ENCODE results near the gene ZNF197.
"Not testable (repeated sequence)": the region's sequence is repeated elsewhere in the genome, so short reads cannot be mapped to it uniquely, and the experiment has no call there.

ZNF197 gene

DNA sequence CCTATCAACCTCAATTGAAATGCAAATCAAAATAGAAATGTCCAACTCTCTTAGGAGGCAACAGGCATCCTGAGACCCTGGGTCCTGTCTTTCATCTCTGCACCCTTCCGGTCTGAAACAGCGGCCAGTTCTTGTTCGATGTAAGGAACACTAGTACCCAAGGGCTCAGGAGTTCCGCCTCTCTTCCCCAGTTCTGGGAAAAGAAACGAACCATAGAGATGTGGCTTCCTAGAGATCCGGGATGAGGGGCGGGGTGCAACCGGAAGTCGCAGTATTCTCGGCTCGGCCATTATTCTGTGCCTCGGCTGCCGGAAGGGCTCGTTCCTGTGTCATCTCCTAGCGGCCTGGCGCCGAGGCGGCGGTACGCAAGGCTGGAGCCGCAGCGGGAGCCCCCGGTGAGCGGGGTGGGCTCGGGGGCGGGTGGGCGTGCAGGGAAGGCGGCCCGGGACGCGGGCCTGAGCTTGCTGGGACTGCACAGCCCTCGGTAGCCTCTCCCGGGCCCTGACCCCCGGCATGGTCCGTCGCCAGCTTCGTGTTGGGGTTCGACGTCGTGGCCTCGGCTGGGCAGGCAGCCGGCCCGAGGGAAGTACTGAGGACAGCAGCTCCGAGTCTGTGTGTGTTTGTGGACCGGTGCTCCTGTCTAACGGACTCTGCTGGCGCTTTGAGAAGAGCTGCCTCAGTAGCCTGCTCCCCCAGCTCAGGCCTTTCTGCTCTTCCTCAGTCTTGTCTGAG is at the start of gene ZNF197:
TSS of gene ZNF197 (plus strand) at position 288 of the 732 bp plus-strand sequence. CDS start 4,119 bp downstream, outside the sequence.
- peak; percentile 64 for DNase-seq (ENCODE audit: low spot score)

DNA sequence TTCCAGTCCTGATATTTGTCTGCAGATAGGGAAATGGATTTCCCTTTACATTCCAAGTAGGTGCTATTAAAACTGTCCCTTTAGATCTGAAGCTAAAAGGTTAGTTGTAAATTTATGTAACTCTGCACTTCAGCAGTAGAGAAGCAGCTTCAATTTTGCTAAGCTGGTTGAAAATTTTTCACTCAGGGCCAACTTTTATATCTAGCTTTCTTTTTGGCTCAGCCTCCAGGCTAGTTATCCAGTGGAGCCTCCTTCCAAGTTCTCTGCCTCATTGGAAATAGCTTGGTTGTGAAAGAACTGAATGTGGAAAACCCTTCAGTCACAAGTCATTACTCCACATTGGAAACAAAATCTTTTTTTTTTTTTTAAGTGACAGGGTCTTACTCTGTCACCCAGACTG is 48.2 kb upstream of the ZNF197 start:
- DNase-seq (ENCODE audit: low spot score), result no peak

DNA sequence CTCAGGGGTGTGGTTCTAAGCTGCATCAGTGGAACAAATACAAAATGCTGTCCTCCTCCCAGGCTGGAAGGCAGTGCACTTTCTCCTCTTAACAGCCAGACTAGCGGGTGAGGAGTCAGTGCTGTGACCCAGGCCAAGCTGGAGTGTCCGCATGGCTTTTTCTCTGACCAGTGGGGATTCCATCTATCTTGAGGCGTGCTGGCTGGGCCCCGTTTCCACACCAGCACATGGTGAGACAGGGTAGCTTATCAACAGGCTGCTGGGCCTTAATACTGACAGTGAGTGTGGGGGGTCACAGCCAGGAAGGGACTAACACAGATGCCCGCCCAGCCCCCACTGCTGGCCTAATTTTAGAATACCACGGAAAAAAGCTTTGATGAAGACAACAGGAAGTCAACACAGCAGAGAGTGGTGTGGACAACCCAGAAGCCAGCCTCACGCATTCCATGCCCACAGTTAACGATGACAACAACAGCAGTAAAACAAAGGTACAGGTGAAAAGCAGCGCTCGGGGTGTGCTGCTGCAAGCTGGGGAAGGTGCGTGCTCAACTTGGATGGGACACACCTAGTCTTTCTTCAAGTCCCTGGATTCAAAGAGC is 47.4 kb upstream of the ZNF197 start:
- not testable (repeated sequence) for DNase-seq (ENCODE audit: low spot score)

DNA sequence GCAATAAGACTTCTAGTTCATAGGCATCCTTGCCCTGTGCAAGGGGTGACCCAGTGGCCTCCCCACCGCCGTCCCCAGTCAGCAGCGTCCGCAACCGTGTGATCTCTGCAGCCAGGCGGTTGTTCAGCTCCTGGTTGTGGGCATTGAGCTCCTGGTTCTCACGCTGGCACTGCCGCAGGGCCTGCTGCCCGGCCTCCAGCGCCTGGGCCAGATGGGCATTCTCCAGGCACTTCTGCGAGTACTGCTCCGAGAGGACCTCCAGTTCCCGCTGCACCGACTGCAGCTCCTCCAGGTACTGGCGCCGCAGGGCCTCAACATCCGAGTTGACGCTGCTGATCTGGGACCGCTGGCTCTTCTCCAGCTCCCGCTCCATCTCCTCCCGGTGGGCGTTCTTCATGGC is 46.5 kb upstream of the ZNF197 start:
- not testable (repeated sequence) for DNase-seq (ENCODE audit: low spot score)

DNA sequence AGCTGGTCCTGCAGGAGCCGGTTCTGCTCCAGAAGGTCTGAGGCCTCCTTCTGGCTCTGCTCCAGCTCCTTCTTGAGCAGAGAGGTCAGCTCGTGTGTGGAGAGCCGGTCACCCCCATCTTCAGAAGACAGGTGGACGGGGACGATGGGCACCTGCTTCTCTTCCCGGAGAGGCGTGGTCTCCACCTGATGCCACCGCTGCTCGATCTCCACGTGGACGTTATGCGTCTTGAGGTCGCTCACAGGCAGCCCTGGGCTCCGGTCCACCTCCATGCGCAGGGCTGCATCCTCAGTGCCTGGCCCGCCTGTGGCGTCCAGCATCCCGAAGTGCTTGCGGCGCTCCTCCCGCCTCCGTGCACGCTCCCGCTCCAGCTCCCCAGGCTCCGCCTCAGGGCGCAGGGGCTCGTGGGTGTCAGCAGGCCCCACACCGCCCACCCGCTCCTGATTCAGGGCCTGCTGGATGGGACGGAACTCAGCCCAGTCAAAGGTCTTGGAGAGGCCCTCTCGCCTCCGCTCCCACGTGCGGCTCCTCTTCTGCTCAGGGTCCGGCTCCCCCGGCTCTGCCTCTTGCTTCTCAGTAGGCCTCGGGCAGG is 45.8 kb upstream of the ZNF197 start:
- DNase-seq (ENCODE audit: low spot score), result not testable (repeated sequence)

DNA sequence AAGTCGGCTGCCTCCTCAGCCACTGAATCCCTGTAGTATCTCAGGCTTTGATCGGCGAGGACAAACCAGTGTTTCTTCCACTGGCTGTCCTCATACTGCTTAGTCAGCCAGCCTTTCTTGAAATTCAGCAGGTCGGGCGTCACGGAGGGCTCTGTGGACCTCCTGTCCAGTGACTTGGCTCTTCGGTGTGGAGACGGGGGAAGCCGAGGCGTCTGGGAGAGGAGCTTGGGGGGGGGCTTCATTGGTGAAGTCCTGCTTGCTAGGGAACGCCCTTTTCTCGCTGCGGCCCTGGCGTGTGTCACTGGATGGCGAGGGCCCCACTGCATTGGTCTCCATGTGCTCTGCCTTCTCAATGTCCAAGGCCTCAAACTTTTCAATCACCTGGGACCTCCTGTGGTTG is 45.1 kb upstream of the ZNF197 start:
- not testable (repeated sequence) for DNase-seq (ENCODE audit: low spot score)

DNA sequence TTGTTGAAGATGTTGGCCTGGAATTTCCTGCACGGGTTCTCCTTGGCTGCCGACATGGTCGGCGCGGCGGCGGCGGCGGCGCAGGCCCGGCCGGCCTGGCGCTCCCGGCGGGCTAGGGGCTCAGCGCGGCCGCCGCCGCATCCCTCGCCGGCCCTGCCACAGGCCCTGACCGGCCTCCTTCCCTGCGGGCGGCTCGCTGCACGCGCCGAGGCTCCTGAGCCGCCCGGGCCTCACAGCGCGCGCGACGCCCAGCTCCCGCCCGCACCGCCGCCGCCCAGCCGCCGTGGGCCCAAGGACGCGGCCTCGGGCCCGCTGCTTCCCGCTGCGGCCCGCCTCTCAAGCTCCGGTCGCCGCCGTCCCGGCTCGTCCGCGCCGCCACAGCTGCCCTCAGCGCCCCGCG is 43.9 kb upstream of the ZNF197 start:
- not testable (repeated sequence) for DNase-seq (ENCODE audit: low spot score)

DNA sequence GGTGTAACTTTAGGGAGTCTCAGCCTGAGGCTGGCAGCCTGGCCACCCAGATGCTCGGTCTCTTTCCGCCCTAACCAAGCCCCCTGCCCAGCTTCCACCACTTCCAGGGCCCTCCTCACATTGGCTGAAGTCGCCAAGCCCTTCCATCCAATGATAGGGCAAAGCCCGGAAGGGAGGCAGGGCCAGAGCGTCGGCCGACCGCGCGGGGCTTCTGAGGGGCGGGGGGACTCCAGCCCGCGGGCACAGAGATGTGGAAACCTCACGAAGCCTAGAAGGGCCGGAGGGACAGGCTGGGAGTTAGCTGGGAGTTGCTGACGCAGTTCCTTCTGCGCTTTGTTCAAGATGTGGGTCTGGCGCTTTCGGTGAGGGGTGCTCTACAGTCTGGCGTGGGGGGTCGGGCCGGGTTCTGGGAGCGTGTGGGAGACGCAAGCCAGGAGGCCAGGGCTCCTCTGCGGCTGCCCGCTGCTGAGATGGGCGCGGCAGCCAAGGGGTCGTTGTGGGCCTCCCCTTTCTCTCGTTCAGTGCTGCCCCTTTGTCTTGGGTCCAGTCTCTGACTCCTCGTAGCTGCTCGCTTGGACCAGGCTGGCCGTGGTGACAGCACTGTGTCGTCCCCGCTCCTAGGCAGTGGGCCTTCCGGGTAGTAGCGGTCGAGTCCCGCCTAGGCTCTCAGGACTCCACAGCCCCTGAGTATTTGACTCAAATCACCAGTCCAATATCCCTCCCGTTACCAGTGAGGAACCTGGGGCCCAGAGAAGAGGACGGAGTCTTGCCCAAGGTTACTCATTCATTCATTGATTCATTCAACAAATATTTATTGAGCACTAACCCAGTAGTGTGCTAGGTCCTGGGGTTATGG is 40.0 kb upstream of the ZNF197 start, which contains the start of gene ZNF660:
TSS of gene ZNF660 (plus strand) at position 319 of the 856 bp plus-strand sequence. CDS start 9,230 bp downstream, outside the sequence.
- DNase-seq (ENCODE audit: low spot score), result peak; percentile 64

DNA sequence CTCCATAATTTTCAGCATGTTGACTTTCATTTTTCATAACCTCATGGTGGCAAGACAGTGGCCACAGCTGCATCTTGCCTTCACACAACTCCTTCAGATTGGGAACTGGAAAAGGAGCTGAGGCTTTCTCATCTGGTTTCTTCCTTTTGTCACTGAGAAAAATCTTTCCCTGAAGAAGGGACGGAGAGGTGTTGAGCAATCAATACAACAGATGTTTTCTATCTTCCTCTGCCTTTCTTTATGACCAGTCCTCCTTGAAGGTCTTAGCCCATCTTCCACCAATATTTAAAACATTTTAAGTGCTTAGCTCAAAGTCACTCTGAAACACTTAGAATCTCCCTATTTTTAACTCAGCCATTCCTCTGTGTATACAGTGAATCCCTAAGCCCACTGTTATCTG is 28.2 kb upstream of the ZNF197 start:
- DNase-seq (ENCODE audit: low spot score), result no peak

DNA sequence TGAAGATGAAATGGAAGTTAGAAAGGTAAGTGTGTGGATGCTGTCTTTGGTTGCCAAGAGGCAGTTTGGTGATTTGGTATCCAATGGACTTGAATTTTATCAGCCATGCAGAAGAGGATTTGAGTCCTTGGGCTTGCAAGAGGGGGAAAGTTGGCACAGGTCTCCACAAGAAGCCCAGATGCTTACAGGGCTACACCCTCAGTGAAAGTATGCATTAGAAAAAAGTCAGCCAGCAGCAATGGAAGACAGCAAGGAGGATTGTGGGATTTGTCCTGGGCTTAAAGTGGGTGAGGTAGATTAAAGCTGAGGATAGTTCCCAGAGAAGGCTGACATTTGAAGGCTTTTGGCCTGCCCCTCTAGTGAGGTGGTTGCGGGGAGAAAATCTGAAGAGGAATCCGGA is 23.1 kb upstream of the ZNF197 start:
- no peak for DNase-seq (ENCODE audit: low spot score)

DNA sequence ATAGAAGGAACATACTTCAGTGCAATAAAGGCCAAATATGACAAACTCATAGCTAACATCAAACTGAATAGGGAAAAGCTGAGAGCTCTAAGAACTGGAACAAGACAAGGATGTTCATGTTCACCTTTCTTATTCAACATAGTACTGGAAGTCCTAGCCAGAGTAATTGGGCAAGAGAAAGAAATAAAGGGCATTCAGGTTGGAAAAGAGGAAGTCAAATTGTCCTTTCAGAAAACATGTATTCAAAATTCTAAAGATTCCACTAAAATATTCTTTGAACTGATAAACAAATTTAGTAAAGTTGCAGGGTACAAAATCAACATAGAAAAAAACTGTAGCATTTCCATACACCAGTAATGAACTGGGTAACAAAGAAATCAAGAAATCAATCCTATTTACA is 12.2 kb upstream of the ZNF197 start:
- no peak for DNase-seq (ENCODE audit: low spot score)

DNA sequence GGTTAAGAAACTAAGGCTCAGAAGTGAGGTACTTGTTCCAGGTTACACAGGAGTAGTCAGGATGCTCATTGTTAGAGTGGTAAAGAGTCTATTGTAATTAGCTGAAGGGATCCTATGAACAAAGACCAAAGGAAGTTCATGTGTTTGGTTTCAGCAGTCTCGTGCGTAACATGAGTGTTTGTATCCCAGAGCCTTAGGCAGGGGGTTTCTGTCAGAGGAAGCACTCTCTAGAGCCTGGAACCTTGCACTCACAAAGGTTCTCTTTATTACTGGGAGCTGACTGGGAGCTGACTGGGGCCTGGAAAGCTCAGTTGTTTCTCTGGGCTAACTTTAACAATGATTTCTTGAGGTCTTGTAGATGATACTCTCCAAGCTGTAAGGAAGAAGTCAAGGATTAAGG is 3.9 kb downstream of the ZNF197 start:
- DNase-seq (ENCODE audit: low spot score), result no peak

DNA sequence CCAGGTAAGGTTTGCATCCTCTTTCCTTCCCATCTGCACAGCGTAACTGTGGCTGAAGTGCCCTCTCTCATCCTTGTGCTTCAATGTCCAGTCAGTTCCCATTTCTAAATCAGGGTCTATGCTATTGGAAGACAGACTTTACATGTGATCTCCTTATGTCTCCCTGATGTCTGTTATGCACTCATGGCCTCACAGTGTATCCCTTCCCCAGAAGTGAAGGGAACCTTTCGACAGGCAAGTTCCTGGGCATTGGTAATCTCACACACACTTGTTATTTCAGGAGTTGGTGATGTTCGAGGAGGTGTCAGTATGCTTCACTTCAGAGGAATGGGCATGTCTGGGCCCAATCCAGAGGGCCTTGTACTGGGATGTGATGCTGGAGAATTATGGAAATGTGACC is 7.4 kb downstream of the ZNF197 start:
- DNase-seq (ENCODE audit: low spot score), result no peak

DNA sequence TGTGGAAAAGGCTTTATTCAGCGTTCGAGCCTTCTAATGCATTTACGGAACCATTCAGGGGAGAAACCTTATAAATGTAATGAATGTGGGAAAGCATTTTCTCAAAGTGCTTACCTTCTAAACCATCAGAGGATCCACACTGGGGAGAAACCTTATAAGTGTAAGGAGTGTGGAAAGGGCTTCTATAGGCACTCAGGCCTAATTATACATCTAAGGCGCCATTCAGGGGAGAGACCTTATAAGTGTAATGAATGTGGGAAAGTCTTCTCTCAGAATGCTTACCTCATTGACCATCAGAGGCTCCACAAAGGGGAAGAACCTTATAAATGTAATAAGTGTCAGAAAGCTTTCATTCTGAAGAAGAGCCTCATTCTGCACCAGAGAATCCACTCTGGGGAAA is 17.5 kb downstream of the ZNF197 start:
- no peak for DNase-seq (ENCODE audit: low spot score)

DNA sequence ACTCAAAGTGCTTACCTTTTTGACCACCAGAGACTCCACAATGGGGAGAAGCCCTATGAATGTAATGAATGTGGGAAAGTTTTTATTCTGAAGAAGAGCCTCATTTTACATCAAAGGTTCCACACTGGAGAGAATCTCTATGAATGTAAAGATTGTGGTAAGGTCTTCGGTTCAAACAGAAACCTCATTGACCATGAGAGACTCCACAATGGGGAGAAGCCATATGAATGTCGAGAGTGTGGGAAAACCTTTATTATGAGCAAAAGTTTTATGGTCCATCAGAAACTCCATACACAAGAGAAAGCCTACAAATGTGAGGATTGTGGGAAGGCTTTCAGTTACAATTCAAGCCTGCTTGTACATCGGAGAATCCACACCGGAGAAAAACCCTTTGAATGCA is 18.2 kb downstream of the ZNF197 start:
- no peak for DNase-seq (ENCODE audit: low spot score)

DNA sequence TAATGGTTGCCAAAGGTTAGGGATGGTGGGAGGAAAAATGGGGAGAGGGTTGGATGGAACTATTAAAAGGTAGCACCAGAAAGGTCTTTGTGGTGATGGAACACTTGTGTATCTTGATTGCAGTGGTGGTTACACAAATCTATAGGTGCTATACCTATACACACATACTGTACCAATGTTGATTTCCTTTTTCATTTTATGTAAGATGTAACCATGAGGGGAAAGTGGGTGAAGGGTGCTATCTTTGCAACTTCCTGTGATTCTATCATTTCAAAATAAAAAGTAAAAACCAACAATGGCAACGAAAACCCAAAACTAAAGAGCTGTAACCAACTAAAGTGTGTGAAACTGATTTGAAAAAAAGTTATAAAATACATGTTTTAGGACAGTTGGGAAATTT is 22.9 kb downstream of the ZNF197 start:
- DNase-seq (ENCODE audit: low spot score), result no peak

DNA sequence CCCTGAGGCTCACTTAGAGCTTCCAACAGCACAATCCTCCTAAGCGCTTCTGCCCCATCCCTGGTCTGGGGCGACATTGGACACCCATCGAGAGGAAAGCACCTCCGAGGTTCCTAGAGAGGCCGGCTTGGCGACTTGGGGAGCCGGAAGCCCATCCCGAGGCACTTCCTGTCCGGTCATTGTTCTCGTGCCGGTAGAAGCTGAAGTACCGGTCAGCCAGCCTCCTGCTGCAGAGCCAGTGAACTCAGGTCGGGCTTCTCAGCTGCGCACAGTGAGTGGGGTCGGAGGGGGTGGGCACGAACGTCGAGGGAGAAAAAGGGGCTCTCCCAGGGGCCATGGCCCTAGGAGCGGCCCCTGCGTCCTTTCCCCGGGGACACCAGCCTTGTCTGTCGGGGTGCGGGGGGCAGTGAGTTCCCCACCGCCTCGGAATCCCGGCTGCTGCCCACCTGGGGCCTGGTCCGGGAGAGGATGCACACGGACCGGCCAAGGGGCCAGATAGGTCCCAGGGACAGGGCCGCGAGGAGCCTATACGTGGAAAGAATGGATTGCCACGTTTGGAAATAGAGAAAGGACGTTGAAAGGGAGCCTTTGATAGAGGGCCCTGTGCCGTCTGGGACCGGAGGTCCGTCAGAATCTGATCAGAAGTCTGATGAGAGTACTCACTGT is 23.9 kb downstream of the ZNF197 start, which contains the start of gene ZNF35:
TSS of gene ZNF35 (plus strand) at position 169 of the 666 bp plus-strand sequence. CDS start 2,336 bp downstream, outside the sequence.
- peak; percentile 73 for DNase-seq (ENCODE audit: low spot score)

DNA sequence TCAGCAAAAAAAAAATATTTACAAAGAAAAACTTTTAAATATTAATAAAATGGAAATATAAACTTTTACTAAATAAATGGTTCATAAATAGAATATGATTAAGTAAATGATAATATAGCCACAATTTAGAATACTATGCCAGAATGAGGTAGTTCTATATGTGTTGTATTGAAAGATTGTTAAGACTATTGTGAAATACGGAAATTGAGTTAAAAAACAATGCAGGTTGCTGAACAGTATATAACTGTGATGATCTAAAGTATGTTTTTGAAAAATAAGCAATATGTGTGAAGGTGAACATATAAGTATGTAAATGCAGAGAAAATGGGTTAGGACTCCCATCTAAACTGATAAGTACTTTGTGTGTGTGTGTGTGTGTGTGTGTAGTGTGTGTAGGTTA is 24.9 kb downstream of the ZNF197 start:
- DNase-seq (ENCODE audit: low spot score), result no peak

DNA sequence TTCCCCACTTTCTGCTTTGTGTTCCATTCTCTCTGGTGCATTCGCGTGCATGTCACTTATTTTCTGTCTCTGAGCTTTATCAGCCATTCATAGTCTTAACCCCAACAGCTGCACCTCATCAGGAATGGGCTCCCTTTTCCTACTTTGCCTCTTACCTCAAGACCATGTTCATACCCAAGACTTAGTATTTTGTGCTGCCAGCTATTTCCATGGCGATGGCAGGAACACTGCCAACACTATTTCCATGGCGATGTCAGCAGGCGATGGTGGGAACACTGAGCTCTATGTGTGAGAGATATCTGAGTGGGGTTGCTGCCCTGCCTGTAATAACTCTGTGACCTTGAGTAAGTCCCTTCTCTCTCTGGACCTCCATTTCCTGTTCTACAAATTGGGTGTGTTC is 29.2 kb downstream of the ZNF197 start:
- DNase-seq (ENCODE audit: low spot score), result no peak

DNA sequence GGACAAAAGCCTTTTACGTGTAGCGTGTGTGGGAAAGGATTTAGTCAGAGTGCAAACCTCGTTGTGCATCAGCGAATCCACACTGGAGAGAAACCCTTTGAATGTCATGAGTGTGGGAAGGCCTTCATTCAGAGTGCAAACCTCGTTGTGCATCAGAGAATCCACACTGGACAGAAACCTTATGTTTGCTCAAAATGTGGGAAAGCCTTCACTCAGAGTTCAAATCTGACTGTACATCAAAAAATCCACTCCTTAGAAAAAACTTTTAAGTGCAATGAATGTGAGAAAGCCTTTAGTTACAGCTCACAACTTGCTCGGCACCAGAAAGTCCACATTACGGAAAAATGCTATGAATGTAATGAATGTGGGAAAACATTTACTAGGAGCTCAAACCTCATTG is 34.2 kb downstream of the ZNF197 start:
- no peak for DNase-seq (ENCODE audit: low spot score)

DNA sequence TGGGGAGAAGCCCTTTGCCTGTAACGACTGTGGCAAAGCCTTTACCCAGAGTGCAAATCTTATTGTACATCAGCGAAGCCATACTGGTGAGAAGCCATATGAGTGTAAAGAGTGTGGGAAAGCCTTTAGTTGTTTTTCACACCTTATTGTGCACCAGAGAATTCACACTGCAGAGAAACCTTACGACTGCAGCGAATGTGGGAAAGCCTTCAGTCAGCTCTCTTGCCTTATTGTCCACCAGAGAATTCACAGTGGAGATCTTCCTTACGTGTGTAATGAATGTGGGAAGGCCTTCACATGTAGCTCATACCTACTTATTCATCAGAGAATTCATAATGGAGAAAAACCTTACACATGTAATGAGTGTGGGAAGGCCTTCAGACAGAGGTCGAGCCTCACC is 34.6 kb downstream of the ZNF197 start:
- no peak for DNase-seq (ENCODE audit: low spot score)

DNA sequence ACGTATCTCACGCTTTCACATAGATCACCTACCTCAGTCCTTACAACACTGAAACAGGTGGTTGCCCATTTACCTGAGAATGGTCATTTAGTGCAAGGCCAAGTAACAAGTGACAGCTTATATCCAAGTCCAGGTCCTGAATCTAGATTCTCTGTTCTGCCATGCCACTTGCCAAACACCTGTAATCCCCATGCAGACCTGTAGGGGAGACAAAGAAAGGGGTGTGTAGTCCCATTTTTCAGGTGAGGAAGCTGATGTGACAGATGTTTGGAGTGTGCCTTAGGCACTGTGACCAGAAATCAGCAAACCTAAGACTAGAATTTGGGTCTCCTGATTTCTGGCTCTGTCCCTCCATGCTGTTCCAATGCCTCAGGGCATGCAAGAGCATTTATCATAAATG is 36.4 kb downstream of the ZNF197 start:
- DNase-seq (ENCODE audit: low spot score), result no peak
